GM18505 (cell line): ENCODE results near the gene ARID5A.

Experiments
- ATAC-seq: cut with Tn5 transposase; IDR thresholded peaks from one replicate; pipeline ENCODE4 v1.9.1; 2021; ENCODE audit not compliant: unreplicated experiment
- POLR2A ChIP-seq: IDR thresholded peaks from 4 replicates; pipeline ENCODE4 v1.6.1; 2011; ENCODE audit warnings: borderline replicate concordance; ENCODE audit not compliant: insufficient read depth, insufficient read length; ENCODE audit errors: extremely low read depth

The ARID5A gene

DNA sequence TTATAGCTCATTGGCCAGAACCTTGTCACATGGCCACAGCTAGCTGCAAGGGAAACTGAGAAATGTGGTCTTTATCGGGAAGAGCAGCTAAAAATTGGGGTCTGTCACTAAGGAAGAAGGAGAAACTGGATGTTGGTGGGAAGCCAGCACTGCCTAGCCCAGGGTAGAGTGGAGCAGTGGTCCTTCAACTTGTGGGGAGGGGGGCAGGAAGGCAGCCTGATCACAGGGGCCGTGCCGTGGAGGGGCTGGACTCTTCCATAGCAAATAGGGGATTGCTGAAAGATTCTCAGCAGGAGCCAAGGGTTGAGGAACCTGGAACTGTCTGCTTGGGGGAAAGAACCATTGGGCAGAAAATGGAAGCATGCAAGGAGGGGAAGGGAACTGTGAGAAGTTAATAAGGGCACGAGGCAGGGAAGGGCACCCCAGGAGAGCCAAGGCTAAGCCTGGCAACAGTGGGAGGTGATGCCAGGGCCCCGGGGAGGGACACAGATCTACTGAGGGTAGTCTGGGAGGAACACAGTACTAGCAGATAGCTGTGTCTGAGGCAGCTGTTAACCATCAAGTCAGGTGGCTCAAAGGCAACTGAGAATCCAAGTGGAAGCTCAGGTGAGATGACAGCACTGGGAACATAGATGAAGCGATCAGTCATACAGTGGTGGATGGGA is 25.5 kb upstream of the ARID5A start:
- TF ChIP-seq POLR2A = no peak
- ATAC-seq = no peak

DNA sequence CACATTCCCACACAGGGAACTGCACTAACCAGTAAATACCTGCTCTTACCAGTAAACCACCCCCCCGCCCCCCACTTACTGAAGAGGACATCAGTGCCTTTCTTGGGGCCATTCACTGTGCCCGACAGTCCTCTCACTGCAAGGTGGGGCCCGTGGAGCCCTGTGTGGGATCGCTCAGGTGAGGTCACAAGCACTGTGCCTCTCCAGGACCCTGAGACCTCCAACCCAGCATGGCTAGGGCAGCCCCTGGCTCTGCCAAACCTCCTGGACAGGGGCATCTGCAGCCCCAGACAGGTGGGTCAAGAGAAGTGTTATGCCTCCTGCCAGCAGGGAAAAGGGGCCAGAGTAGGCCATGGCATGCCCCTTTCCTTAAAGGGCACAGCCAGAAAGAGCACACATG is 24.7 kb upstream of the ARID5A start:
- no peak for ATAC-seq
- TF ChIP-seq POLR2A = no peak

DNA sequence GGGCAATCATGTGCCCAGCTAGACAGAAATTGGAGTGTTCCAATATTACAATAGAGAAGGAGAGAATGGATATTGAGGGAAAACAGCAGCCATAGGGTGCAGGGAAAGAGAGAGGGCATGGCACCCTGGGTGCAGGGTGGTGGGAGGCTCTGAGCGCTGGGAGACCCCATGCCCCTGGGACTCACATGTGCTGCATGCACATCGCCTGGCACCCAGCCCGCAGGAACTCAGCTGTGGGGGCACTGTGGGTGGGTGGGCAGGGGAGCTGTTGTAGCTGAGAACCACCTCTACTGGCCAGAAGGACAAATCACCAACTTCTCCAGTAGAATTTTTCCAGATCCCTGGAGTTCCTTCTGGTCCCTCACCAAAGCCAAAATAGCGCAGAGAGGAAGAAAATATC is 24.2 kb upstream of the ARID5A start:
- no peak for TF ChIP-seq POLR2A
- no peak for ATAC-seq

DNA sequence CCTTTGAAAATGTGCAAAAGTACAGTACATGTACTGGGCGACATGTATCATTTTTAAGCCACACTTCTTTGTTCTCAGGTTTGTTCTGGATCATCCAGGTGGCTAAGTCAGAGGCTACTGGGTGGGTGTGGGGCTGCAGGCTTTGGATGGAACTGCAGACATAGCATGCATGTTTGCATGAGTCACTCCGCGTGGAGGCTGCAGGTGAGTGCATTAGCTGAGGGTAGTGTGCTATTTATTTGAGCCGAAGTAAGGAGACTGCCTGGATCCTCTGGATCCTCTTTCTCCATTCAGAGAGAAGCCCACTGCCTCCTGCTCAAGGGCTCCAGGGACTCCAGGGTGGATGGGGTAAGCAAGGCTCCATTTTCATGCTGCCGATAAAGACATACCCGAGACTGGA is 22.0 kb upstream of the ARID5A start:
- TF ChIP-seq POLR2A = no peak
- ATAC-seq = no peak

DNA sequence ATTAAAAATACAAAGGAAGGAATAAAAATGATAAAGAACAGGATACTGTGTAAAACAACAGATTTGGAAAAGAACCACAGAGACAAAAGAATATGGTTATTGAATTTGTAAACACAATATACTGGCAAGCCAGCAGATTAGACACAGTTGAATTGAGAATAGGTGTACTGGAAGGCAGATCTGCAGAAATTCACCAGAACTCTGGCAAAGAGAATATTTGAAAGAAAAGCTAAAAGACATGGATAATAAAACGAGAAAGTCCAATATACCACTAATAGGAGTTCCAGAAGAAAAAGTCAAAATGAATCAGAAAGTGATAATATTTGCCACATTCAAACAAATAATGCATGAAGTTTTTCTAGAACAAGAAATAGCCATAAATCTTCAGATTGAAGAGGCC is 19.5 kb upstream of the ARID5A start:
- no peak for TF ChIP-seq POLR2A
- ATAC-seq = no peak

DNA sequence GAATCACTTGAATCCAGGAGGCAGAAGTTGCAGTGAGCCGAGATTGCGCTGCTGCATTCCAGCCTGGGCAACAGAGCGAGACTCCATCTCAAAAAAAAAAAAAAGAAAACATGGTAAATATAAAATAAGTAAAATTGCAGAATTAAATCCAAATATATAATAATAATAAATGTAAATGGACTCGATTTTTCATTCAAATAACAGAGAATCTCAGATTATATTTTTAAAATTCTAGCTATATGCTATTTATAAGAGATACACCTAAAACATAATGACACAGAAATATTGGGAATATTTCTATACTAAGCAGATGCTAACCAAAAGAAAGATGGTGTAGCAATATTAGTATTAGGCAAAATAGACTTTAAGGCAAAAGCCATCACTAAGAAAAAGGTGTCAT is 16.3 kb upstream of the ARID5A start:
- ATAC-seq = no peak
- no peak for TF ChIP-seq POLR2A

DNA sequence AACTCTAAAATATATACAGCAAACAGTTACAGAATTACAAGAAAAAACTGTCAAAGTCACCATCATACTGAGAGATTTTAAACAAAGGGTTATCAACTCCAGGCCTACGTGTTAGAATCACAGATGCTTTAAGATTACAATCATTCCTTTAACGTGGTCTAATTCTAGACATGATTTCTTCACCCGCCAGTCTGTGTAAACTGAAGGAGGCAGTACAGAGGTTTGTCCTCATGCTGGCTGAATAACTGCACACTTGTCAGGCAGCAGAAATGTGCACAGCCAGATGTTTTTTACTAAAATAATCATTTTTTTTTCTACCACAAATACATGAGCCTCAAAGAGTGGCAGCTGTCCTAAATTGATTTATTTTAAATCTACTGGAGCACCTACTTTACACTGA is 15.9 kb upstream of the ARID5A start:
- no peak for ATAC-seq
- TF ChIP-seq POLR2A = no peak

DNA sequence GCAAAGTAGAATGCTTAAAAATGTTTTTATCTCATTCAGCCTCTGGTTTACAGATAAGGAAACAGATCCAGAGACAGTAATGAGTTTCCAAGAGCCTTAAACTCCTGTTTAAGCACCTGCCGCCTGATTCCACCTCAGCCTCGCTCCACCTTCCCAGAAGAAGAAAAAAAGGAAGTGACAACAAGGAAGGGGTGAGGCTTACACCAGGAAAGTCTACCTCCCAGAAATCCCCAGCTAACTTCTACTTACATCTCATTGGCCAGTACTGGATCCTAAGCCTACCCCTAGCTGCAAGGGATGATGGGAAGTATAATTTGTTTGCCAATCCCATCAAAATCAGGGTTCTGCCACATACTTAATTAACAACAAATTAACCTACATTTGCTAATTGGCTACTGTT is 15.3 kb upstream of the ARID5A start:
- ATAC-seq = no peak
- no peak for TF ChIP-seq POLR2A

DNA sequence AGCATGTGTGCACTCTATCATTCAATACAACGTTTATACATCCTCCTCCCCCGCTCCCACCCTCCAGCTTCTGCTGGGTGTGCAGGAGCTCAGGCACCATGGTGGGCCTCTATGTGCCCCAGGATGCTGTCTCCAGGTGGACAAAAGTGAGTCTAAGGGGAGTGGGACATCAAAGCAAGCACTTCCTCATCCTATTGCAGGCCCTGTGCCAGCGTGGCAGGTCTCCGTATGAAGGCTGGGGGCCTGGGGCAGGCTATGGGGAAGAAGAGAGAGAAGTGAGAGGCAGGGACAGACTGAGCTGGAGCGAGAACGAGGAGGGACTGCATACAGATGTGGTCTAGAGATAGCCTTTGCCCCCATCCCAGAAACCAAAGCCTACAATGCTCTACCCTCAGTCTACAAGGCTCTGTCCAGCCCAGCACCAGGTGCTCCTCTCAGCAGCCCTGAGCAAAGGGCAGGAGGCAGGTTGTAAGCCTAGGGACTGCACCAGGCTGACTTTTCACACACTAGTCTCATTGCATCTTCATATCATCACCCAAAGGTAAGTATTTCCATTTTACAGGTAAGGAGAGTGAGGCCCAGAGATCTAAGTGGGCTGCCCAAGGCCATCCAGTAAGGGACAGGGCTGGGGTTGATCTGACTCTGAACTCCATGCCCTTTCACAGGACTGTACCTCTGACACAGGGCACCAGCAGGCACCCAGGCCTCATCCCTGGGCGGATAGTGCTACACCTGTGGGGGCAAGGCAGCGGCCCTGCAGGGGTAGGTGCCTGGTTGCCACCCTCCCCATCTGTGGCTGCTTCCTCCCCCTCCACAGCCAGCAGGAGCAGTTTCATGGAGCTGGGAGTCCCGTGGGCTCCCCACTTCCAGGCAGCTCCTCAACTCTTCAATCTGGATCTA is 14.0 kb upstream of the ARID5A start:
- ATAC-seq = no peak
- TF ChIP-seq POLR2A = no peak

DNA sequence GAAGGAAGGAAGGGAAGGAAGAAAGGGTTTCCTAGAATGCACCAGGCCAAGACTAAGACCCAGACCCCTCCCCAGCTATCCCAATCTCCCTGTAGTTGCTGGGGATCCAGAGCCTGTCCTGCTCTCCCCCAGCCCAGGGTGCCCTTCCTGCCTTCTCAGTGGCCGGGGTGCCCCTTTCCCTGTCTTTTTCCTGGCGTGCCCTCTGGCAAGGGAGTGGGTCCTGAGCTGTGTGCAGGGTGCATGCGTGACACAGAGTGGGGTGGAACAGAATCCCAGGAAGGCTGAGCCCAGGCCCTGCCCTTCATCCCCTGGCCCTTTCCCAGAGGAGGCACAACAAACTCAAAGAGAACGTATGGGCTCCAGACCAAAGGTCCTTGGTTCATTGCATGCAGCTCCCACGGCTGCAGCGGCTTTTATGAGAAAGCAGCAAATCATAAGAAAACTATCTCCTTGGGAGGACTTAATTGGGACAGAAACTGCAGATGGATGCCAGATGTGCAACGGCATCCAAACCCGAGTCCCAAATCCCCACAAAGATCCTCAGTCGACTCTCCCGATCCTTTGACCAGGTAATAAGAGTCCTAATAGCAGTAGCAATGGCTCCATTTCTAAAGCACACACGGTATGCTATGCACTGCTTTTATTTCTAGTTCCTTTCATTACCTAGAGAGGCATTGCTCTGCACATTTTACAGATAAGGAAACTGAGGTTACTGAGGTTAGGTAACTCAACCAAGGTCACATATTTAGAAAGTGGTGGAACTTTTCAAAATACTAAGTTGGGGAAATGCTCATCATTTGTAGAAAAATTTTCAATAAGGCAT is 12.7 kb upstream of the ARID5A start:
- no peak for ATAC-seq
- TF ChIP-seq POLR2A = no peak

DNA sequence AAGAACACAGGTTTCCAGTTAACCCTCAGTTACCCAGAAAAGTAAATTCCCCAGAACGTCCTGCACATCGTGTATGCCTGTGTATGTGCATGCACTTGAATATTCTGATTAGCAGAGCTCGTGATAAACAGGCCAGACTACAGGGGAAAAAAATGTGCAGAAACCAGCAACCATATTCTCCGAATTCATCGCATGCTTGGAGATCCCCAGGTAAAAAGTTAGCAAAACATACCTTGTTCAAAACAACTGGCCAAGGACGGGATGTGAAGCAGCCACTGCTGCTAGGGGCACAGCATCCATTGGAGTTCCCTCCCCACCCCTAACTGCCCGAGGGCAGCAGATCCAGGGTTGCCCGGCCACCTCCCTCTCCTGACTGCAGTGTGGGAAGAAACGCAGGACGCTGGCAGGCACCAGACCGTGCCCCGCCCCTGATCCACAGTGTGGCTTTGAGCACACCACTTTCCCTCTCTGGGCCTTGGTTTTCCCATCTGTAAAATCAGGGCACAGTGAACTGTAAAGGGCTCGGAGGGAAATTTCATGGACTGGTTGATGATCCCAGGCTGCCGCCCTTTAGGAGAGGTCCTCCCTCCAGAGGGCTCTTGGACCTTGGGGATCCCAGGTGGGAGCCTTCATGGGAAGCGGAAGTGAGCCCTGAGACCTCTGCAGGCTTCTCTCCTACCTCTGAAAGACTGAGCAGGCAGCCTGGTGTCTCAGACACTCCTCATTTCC is 11.9 kb upstream of the ARID5A start:
- no peak for ATAC-seq
- no peak for TF ChIP-seq POLR2A

DNA sequence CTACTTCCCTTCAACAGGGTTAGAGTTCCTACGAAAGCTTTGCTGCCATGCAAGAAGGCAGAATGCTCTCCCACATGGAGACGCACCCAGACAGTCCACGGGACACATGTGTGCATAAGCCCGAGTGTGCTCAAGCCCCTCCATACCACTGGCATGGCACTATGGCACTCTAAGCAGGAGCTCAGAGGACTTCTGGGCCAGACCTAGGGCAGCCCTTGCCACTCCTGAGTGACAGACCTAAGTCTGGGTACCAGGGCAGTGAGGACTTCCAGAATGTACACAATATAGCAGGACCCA is 11.4 kb upstream of the ARID5A start:
- no peak for TF ChIP-seq POLR2A
- ATAC-seq = no peak

DNA sequence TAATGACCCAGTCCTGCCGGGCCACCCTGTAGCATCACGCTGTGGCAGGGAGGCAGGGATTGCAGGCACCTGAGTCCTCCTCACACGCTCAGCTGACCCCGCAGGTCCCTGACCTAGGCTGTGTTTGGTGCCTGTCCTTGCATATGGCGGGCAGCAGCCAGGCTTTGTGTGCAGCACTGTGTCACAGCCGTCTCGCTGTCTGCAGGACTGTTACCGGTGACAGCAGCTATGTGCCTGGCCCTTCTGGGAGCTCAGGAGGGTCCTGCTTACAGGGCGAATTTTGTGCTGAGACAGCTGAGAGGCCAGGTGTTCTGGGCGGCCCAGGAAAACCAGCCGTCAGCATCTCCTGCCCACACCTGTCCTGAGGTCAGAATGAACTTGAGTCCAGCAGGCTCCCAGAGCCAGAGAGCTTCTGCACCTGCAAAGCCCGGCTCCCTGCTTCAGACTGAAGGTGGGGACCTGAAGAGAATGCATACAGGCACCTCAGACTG is 10.4 kb upstream of the ARID5A start:
- TF ChIP-seq POLR2A = no peak
- no peak for ATAC-seq
